Measurements from ENCODE around the gene ADCY5.

DNA sequence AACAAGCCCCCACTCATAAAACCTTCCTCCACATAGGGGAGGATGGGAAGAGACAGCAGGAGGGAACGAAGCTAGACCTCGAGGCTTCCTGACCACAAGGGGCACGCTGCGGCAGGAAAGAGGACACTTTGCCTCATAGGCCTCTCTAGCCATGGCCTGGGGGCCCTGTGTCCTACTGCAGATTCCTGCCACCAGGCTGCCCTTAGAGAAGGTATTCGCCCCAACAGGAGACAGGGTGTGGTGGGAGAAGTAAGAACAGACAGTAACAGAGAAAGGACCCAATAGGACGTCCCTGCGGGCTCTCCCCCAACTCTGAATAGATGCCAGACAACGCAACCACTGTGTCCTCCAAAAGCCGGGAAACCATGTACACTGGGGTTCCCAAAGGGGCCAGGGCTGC is 36.8 kb downstream of the ADCY5 start:
- TF ChIP-seq POLR2AphosphoS5 (IDR thresholded peaks at IDR 0.05) (no peak), CTCF (IDR thresholded peaks at IDR 0.05) (no peak), POLR2A (IDR thresholded peaks at IDR 0.05) (no peak)

Measured in prostate gland (tissue), 2 donors.